Limb (tissue), 2 donors: ENCODE data around the gene PLSCR5.
A peak's percentile ranks its signal among the peaks of the same experiment; 100 is the strongest.

Experiments
- DNase-seq, 2 donors: peaks; one replicate each; pipeline ENCODE4 v3.0.0-alpha.2; 2016; ENCODE audit errors: extremely low spot score in 2 of 2

Gene PLSCR5, protein sequence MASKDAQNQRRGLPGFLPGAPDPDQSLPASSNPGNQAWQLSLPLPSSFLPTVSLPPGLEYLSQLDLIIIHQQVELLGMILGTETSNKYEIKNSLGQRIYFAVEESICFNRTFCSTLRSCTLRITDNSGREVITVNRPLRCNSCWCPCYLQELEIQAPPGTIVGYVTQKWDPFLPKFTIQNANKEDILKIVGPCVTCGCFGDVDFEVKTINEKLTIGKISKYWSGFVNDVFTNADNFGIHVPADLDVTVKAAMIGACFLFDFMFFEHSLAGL

DNA sequence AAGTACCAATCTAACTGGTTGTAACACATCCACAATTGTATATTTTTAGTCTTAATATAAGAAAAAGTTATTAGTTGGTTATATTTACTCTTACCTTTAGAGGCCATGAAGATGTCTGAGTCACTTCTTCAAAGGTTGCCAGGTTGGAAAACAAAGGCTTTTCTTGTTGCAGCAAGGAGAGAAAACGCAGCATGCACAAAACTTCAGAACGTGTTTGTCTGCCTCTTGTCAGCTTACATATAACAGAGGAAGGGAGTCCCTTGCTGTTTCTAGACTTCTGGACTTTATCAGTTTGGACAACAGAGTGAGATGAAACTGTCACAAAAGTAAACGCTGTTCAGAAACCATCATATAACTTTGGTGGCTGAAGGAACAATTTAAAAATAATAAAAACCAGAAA lies at the start of gene PLSCR5:
Gene PLSCR5, minus strand, starts transcription at position 241 of the 400 bp plus-strand sequence. Its CDS starts 134 bp downstream, at position 107.
- DNase-seq, result no peak

DNA sequence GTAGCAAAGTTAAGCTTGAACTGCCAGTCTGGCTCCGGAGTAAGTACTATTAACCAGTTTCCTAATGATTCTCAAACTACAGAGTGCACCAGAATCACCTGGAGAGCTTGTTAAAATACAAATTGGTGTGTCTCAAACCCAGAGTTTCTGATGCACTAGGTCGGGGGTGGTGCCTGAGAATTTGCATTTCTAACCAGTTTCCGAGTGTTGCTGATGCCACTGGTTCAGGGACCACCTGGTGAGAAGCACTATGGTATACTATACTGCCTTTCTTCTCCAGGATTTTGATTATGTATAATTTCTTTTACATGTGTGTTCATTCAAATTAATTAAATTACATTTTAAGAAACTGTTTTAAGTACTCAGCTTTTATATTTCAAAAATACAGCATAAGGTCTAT lies 48.8 kb upstream of the PLSCR5 start:
- no peak for DNase-seq

DNA sequence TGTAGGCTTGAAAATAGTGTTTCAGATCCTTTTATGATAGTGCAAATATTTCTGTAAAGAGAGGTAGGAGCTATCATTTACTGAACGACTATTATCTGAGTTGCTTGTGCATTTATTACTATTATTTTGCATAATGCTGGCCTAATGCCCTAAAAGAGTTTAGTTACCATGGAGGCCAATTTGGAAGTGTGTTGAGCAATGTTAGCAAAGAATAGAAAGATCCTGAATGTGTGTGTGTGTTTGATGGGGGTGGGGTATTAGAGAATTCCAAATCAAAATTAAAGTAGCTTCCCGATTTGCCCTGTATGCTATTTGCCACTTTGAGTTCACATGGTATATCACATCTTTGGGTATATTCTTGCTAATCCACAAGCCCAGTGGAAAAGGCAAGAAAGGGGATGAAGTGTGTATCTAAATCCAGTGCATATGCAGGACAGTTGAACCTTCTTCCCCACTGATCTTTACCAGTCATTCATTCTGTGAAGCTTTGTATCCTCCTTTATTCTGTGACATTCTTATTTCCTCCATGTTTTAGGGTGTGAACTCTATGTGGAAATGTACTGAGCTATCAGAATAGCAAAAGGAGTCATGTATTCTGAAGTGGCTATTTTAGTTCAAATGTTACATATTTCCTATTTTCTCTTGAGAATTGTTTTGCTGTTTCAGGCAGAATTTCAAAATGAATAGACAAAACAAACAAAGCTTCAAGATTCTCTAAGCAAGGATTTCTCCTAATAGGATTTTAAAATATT lies 45.7 kb upstream of the PLSCR5 start:
- DNase-seq, result no peak

DNA sequence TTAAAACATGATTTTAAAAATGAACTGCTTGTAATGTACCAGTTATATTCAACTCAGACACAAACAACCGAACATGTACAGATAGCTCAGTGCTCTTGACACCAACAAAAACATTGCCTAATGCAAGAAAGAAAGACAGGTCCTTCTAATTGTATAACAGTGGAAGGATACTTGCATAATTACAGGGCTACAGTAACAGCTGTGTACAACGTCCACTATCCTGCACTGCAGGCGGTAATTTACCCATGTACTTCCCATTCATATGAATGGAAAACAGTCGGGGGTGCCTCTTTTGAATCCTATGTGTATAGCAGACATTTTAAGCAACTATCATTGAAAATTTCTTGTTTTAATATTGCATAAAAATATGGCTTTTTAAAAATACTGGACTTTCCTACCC lies 41.1 kb upstream of the PLSCR5 start:
- no peak for DNase-seq

DNA sequence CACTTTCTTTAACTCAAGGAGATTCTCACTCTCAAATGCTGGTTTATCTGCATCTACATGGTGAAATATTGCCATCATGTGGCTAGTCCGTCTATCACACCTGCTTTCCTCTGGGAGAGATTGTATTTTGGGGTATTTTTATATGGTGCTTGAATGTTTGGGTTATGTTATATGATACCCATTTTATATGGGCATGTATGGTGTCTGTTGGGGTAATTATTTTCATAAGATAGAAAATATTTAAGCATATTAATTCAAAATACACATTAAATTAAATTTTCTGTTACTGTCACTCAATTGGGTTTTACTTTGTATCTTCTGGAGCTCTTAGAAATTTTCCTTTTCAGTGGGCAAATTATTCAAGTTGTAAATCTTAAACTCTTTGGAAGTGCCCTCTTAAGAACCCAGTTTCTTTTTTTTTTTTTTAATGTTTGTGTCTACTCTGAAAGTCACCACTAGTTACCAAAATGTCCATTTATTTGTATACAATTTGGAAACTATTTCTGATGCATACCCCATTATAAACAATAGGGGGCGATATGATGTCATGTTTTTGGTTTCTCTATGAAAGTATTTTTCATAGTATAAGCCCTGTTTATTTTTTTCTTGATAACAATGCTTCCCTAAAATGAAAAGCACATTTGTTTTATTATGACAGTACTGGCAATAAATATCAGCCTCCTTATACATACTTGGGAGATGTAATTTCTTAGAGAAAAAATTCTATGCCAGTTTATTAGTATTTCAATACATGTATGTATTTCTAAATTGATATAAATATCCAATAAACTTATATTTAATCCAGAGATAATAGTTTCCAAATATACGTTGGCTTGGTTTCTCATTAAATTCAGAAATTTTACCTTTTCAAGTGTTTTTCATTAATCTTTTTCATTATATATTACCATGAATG lies 36.1 kb upstream of the PLSCR5 start:
- DNase-seq, result peak; percentile 31 to 50

DNA sequence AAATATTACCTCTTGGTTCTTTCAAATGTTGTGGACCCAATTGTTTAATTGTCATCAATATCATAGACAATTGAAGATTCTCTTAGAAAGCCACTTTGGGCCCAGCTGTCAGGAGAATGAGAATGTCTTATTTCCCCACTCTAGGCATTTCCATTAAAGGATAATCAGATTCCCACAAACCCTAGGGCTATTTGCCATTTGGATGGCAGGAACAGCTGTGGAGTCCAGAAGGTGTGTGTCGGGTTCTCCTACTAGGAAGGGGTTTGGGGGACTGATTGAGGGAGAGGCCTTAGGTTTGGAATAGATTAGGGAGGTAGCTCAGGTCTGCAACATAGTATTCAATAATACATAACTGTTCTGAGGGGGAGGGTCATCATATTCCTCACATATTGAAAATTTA lies 35.2 kb upstream of the PLSCR5 start:
- DNase-seq, result no peak

DNA sequence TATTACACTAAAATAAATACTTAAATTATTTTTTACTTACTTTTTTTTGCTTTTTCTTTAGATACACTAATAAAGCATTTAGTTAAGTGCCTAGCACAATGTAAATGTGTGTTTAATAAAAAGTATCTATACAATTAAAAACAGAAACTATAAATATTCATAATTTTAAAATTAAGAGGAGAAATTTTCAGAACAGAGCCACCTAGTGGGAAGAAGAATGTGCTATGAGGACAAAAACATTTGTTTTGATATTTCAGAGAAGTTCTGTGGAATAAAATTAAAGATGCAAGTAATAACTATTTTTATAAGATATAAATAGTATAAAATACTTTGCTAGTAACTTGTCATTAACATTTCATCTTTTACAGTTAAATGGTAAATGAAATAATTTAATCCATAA lies 33.6 kb upstream of the PLSCR5 start:
- DNase-seq, result no peak

DNA sequence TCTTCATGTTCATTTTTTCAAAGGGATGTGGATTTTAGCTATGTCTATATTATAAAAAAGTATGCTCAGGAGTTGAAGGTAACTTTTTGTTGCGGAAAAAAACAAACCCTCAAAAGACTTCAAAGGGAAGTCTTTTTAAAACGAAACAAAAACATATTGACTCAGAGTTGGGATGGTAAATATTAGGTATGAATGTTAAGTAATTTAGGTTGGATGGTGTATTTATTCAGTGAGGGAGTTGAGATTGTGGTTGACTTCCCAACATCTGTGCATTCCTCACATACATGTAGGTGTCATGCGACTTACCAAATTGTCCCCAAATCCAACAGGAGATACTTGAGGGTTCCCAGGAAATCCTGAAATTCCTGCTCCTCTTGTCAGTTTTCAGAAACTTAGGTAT lies 32.7 kb upstream of the PLSCR5 start:
- no peak for DNase-seq

DNA sequence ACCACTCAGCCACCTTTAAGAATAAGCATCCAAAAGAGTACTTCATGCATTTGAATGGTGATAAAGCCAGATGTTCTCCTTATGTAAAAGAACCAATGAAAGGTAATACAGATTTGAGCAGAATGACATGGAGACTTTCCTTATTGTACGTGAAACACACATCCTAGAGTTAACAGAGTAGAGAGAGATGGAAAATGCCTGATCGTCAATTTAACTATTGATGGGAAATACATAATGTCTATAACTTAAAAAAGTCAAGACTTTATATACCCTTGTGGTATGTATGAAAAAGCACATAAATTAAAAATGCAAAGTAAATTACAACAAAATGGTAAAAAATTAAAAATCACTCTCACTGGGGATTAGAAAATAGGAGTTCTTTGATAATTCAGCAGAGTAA lies 31.7 kb upstream of the PLSCR5 start:
- DNase-seq, result no peak

DNA sequence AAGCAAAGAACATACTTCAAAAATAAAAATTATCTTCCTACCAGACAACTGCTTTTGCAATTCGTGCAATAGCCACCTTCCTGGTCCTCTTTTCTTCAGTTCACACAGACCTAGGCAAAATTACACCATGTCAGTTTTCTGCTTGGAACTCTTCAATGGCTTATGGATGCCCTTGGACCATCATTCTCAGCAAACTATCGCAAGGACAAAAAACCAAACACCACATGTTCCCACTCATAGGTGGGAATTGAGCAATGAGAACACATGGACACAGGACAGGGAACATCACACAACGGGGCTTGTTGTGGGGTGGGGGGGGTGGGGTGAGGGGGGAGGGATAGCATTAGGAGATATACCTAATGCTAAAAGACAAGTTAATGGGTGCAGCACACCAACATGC lies 29.2 kb upstream of the PLSCR5 start:
- DNase-seq, result no peak

DNA sequence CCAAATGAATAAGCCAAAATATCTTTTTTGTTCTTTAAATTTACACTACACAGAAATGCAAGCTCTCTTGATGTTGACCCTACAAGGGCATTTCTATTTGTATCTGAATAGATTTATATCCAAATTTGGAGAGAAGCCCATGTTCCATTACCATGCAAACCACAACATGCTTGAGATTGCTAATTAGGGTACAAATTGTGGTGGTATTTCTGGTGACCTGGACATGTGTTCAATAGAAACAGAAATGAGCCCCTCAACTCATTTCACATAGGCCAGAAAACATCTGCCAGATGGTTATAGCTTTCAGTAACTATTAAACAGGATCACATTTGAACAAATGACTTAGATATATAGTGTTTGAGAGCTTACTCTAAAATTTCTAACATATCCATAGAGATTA lies 23.5 kb upstream of the PLSCR5 start:
- DNase-seq, result no peak

DNA sequence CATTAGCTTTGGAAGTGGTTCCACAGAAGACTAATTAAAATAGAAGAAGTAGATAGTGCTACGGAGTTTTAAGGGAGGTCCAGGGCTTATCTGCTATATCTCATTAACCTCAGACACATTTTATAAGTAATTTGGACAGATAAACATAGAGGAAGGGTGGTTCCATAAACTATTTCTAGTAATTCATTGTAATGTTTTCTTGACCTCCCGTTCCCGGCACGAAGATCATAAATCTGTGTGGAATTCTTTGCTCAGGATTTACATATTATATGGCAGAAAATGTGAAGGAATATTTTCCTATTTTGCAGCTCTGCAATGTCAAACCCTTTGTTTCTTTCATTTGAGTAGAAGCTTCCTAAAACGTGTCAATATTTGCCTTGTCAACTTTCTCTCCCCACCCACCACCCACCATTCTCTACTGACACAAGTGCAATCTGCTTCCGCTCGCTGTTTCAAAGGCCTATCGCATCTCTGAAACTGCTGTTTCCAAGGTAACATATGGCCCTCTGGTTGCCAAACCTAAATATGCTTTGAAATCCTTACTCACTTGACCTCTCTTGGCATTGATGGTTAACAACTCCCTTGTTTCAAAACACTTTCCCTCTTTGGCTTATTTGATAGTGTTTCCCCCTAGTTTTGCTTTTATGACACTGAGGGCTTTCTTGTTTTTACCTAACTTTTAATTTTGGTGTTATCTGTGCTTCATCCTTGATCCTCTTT lies 21.4 kb upstream of the PLSCR5 start:
- no peak for DNase-seq

DNA sequence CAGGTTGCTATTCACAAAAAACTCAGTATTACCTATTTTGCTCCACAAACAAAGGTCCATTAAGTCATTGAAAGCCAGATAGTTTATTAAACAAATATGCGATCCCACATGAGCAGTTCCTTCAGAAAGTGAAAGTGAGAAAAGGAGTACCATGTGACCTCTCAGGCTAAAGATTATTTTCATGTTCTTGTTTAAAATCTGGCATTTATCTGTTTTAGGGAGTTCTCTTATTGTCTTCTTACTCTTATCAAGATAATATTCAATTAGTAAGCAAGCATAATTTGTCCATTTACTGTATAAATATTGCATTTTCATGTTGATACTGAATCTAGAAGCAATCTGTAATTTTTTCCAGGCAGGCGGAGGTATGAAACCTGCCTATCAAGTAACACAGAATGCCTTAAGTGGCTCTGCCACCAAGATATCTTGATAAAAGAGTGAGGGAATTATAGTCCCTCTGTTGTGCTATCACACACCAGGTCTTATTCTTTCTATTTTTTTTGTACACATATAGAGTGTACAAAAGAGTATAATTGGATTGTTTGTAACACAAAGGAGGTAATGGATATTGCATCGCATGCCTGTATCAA lies 20.1 kb upstream of the PLSCR5 start:
- no peak for DNase-seq

DNA sequence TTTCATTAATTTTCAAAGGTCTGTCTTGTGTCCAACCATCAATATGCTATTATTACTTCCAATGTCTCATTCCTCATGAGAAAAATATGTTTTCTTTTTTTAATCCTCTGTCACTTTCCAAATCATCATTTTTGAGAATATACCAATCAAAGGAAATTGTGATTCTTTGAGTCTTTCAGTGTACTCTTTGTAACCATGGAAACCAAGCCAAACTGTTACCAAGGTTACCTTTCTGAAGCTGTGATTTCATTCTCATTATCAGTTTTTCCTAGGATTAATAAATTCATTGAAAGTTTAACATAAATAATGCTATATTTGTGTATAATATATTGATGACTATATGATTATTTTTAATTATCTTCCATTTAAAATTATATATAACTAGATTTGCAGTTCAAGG lies 16.6 kb upstream of the PLSCR5 start:
- no peak for DNase-seq

DNA sequence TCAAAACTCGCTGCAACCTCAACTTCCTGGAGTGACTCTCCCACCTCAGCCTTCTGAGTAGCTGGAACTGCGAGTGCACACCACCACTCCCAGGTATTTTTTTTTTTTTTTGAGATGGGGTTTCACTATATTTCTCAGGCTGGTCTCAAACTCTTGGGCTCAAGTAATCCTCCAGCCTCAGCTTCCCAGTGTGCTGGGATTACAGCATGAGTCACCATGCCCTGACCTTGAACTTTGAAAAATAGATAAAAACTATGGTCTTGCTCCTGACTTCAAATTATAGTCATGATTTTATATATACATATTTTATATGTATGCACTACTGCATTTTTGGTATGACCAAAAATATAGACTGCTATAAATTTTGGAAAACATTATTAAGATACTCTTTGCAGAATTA lies 6.9 kb upstream of the PLSCR5 start:
- DNase-seq, result no peak

DNA sequence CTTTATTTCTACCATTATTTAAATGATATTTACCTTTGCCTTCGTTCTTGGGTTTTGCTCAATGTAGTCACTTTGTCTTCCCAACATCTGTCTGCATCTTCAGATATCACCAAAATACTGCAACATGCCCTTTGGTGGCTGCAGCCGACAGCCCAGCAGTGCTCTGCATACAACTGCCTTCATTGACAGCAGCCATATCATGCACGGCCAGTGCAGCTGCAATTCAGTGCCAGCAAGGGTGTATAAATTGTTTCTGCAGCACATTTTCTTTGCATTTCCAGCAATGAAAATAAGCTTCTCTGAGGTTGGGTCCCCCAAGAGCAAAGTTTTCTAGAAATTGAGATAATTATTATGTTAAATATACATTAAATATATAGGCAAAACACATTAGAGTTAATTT lies 6.0 kb upstream of the PLSCR5 start:
- DNase-seq, result no peak

DNA sequence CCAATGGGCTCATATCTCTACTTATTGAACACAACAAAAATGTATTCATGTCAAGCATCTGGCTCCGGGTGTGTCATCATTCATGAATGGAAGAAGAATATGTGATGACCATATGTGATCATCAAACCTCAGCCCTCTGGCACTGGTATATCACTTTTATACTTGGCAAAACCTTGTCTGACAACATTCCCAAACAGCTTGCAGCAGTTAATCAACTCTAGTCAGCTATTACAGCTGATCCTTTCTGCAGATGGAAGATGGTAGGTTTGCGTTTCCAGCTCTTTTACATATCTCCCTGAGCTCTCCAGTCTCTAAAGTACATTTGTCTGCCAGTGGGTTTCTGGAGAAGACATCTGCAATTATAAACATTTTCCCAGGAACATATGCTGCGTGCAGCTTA lies 6.6 kb downstream of the PLSCR5 start:
- peak in 1 of 2 donors; percentile 40 for DNase-seq

DNA sequence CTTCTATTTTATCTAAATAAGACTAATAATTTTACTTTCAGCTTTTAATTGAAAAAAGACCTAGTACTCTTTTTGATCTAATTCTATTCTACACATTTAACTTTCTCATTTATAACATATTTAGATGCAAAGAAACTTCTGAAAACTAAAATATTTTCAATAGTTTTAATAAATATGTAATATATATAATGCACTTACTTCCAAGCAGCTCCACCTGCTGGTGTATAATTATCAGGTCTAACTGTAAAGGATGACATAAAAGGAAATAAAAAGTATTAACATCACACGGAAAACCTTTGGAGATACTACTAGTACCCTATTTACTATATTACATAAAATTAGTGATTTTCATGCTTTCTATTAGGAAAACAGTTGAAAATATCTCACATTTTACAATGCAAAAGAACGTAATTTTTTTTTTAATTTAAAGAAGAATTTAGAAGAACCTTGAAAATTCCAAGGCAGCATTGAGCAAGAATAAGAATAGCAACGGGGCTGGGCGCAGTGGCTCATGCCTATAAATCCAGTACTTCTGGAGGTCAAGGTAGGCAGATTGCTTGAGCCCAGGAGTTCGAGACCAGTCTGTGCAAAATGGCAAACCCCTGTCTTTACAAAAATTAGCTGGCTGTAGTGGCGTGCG lies 10.2 kb downstream of the PLSCR5 start:
- peak in 1 of 2 donors; percentile 24 for DNase-seq

DNA sequence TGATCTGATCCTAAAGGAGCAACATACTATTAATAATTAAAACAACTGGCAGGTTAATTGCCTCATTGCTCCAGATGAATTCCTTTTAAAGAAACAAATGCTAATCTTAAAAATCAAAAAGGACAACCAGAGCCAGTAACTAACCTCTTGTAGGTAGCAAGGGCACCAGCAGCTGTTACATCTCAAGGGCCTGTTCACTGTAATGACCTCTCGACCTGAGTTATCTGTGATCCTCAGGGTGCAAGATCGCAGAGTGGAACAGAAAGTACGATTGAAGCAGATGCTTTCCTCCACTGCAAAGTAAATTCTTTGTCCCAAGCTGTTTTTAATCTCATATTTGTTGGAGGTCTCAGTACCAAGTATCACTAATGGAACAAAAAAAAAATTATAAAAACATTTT lies 11.4 kb downstream of the PLSCR5 start:
- DNase-seq, result no peak

DNA sequence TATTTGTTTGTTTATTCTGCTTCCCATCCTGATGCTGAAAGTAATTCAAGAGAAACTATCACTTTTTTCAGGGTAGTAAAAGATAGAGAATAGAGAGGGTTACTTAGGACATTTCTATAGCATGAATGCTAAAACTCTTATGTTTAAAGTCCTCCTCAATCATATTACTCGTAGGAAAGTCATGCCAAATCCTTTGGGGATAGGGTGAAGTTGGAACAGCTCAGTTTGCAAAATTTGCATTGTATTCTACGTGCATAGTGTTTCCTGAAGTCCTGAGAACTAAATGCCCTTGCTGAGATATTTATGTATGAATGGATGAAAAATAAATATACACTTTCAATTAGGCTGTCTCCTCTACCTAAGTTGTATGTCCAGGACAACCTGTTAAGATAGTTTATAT lies 14.6 kb downstream of the PLSCR5 start:
- no peak for DNase-seq
